HUES64 (cell line): ENCODE measurements around the gene THBS2.
A peak's percentile ranks its signal among the peaks of the same experiment; 100 is the strongest.
"Not testable (repeated sequence)": the region's sequence is repeated elsewhere in the genome, so short reads cannot be mapped to it uniquely, and the experiment has no call there.

Experiments used
- H3K27ac ChIP-seq: 2 replicates; pipeline ENCODE4 v1.7.0; 2013; ENCODE audit warnings: low read depth, low read length, inconsistent platforms
- H3K27me3 ChIP-seq: 2 replicates; pipeline ENCODE4 v1.6.1; 2013; ENCODE audit warnings: mild to moderate bottlenecking, low read length; ENCODE audit not compliant: insufficient read depth
- H3K36me3 ChIP-seq: 2 replicates; pipeline ENCODE4 v1.6.1; 2013; ENCODE audit warnings: mild to moderate bottlenecking, low read length; ENCODE audit not compliant: insufficient read depth
- H3K4me1 ChIP-seq: 2 replicates; pipeline ENCODE4 v1.6.1; 2013; ENCODE audit warnings: mild to moderate bottlenecking, low read length, moderate library complexity; ENCODE audit not compliant: insufficient read depth
- H3K4me3 ChIP-seq: 2 replicates; pipeline ENCODE4 v1.5.1; 2013; ENCODE audit warnings: mild to moderate bottlenecking, low read length, moderate library complexity
- H3K9ac ChIP-seq: 2 replicates; pipeline ENCODE4 v1.6.1; 2013; ENCODE audit warnings: mild to moderate bottlenecking, low read depth, low read length
- H3K9me3 ChIP-seq: 2 replicates; pipeline ENCODE4 v1.6.1; 2013; ENCODE audit warnings: low read depth, low read length; ENCODE audit not compliant: insufficient read depth
- WGBS: fragments of 150-250, 120-280 bp; methylation state at CpG from one replicate; pipeline ENCODE4 v1.1.7; 2013; ENCODE audit warnings: missing lambda C conversion rate; 5-methylcytosine and 5-hydroxymethylcytosine counted together

Gene THBS2

DNA sequence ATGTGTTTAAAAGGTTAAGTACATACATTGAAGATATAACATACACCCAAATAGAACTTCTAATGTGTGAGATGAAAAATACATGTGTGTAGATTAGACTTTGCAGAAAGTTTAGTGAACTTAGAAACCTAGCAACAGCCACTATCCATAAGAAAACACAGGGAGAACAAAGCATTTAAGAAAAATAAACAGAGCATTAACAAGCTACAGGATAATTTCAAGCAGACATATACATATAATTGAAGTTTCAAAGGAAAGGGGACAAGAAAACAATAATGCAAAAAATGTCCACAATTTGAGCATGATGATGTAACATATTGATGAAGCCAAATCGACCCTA, 18.2 kb upstream of the THBS2 start:
- Histone ChIP-seq H3K27me3 (no peaks in the 10 kb centered on the region; the same call in 1 of the 2 replicates), H3K9ac (no peak overlapping the region), H3K4me3 (no peak overlapping the region), H3K27ac (no peak overlapping the region), H3K9me3 (0 out of 2 replicates have a peak, but pooled peaks cover 4% of the 10 kb centered on the region), H3K4me1 (peaks cover 26% of the 10 kb centered on the region), H3K36me3 (no peaks in the 10 kb centered on the region)
- no CpG with 5 or more reads among the region's 1 CpG for WGBS

- 16% methylated on average over 10 of the region's 10 CpGs for WGBS
- no peaks in the 10 kb centered on the region; the same call in 1 of the 2 replicates for H3K27me3 ChIP-seq
- H3K9ac ChIP-seq: no peak overlapping the region
- no peak overlapping the region for H3K4me3 ChIP-seq
- peak overlapping the region; percentile 50; the same call in 1 of the 2 replicates for H3K27ac ChIP-seq
- no peaks in the 10 kb centered on the region for H3K36me3 ChIP-seq
- 0 out of 2 replicates have a peak, but pooled peaks cover 4% of the 10 kb centered on the region for H3K9me3 ChIP-seq
- peaks cover 26% of the 10 kb centered on the region for H3K4me1 ChIP-seq
These were observed 17.7 kb upstream of the THBS2 start for GRCh38 chr6:169271158-169271876.

DNA sequence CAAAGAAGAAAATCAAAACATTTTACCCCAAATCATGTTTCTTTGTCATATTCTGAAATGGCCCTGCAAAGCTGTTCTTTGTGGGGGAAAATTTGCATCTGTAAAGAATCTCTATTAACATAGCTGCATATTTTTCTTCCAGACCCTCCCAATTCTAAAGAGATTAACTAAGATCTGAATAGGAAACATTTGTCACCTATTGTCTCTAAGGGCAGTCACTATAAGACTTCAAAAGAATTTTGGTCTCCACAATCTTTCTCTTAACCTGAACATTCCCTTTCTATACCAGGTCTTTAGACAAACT, 16.4 kb upstream of the THBS2 start:
- H3K9me3 ChIP-seq, H3K9ac ChIP-seq, H3K36me3 ChIP-seq, H3K27me3 ChIP-seq: not testable (repeated sequence)
- Histone ChIP-seq H3K4me3 (peak overlapping the region; percentile 22; the same call in 1 of the 2 replicates), H3K4me1 (peaks cover 26% of the 10 kb centered on the region), H3K27ac (peak overlapping the region; percentile 74)

DNA sequence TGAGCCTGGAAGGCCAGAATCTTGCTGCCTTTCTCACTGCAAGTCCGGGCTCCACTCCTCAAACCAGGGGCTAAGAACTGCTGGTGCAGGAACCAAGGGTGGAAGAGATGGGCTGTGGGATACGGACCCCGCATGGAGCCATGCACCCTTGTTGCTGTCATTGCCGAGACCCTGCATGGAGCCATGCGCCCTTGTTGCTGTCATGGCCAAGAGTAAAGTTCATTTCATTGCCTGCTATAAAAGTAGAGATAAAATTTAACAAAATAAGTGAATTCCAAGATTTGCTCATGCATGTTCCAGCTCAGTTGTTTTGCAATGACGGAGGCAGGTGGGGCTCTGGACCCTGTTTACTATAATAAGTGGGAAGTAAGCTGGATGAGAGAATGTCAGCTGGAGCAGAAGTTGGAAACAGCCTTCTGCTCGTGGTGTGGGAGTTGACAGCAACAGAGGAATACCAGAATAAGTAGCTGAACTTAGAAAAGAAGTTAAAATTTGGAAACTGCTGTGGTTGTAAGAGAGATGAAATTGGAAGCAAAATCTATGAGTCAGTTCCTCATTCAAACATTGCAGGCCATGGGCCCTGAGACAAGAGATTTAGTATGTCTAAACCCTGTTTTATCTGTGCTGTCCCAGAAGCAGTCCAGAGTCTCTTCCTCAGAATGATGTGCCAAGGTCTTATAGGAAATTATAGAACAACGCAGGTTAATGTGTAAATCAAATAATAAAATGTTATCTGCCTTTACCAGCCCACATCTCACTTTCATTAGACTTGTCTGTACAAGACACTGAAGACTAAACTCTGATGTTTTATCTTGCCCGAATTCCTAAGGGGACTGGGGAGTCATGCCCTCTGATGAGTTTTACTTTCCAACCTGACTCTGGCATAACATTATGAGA, 15.8 kb upstream of the THBS2 start:
- peaks cover 26% of the 10 kb centered on the region for H3K4me1 ChIP-seq
- H3K27ac ChIP-seq: peak overlapping the region; percentile 74
- H3K9me3 ChIP-seq: 0 out of 2 replicates have a peak, but pooled peaks cover 4% of the 10 kb centered on the region
- H3K36me3 ChIP-seq: no peaks in the 10 kb centered on the region
- H3K4me3 ChIP-seq: no peak overlapping the region
- H3K9ac ChIP-seq: no peak overlapping the region
- no peaks in the 10 kb centered on the region; the same call in 1 of the 2 replicates for H3K27me3 ChIP-seq
- 85% methylated on average over 9 of the region's 9 CpGs for WGBS

GRCh38 chr6:169268276-169268675, 14.6 kb upstream of the THBS2 start:
- peaks cover 26% of the 10 kb centered on the region for H3K4me1 ChIP-seq
- no peaks in the 10 kb centered on the region for H3K36me3 ChIP-seq
- no peak overlapping the region for H3K4me3 ChIP-seq
- WGBS: 95% methylated on average over 1 of the region's 1 CpG
- H3K27ac ChIP-seq: no peak overlapping the region
- 0 out of 2 replicates have a peak, but pooled peaks cover 4% of the 10 kb centered on the region for H3K9me3 ChIP-seq
- H3K9ac ChIP-seq: no peak overlapping the region
- no peaks in the 10 kb centered on the region; the same call in 1 of the 2 replicates for H3K27me3 ChIP-seq

- WGBS: 95% methylated on average over 15 of the region's 15 CpGs
These were observed 13.3 kb upstream of the THBS2 start for GRCh38 chr6:169266746-169267591.

DNA sequence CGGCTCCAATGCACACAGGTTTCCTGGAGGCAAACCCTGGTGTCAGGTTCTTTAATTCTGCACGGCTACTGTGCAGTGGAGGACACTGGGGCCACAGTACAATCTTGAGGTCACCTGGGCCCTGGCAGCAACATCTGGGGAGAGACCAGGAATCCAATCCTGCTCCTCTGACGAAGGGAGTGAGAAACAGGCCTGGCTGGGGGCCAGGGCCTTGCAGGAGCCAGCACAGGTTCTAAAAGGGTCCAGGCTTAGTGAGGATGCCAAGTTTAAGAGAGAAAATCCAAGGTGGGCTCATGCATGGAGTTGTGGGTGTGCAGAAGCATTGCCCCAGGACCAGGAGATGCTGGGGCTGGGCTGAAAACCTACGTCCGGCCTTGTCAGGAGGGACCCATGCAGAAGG, 12.6 kb upstream of the THBS2 start:
- Histone ChIP-seq H3K36me3 (no peaks in the 10 kb centered on the region), H3K9ac (no peak overlapping the region), H3K4me3 (no peak overlapping the region), H3K27me3 (no peaks in the 10 kb centered on the region), H3K9me3 (0 out of 2 replicates have a peak, but pooled peaks cover 4% of the 10 kb centered on the region), H3K27ac (no peak overlapping the region), H3K4me1 (peaks cover 20% of the 10 kb centered on the region)
- 92% methylated on average over 5 of the region's 5 CpGs for WGBS

More at GRCh38 chr6:169266746-169267591, 13.3 kb upstream of the THBS2 start:
- H3K36me3 ChIP-seq: no peaks in the 10 kb centered on the region
- no peak overlapping the region for H3K27ac ChIP-seq
- H3K4me1 ChIP-seq: peaks cover 26% of the 10 kb centered on the region
- no peaks in the 10 kb centered on the region; the same call in 1 of the 2 replicates for H3K27me3 ChIP-seq
- H3K9ac ChIP-seq: no peak overlapping the region
- H3K9me3 ChIP-seq: 0 out of 2 replicates have a peak, but pooled peaks cover 4% of the 10 kb centered on the region
- H3K4me3 ChIP-seq: no peak overlapping the region

DNA sequence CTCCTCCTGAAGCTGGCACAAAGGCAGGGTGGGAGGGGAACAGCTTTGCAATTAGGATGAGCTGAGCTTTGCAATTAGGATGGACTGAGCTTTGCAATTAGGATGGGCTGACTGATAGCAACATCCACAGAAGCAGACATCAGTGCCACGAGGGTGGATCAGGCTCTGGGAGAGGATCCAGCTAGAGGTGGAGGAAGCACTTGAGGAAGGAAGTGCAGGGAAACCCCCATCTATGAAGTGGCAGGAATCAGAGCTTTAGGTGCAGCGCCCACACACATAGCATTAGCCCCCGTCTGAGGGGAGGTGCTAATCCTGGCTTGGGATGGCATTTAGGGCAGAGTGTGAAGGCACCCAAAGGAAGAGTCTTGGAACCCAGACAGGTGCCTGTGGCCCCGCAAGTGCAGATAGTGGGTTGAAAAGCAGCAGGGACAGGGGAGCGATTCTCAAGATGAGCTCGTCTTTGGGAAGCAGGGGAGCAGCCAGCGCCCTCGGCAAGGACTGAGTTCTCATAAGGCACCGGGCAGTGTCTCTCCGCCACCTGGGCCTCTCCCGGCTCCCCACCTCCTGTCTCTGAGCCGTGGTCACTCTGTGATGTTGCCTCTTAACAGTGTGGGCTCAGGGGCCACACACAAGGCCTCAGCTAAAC, 12.0 kb upstream of the THBS2 start:
- H3K36me3 ChIP-seq: no peaks in the 10 kb centered on the region
- no peaks in the 10 kb centered on the region for H3K27me3 ChIP-seq
- no peak overlapping the region for H3K27ac ChIP-seq
- peaks cover 14% of the 10 kb centered on the region for H3K4me1 ChIP-seq
- 86% methylated on average over 12 of the region's 12 CpGs for WGBS
- H3K4me3 ChIP-seq: no peak overlapping the region
- no peak overlapping the region for H3K9ac ChIP-seq
- 0 out of 2 replicates have a peak, but pooled peaks cover 4% of the 10 kb centered on the region for H3K9me3 ChIP-seq

- Histone ChIP-seq H3K27ac (no peak overlapping the region), H3K27me3 (no peaks in the 10 kb centered on the region), H3K9ac (no peak overlapping the region), H3K4me1 (no peaks in the 10 kb centered on the region), H3K36me3 (no peaks in the 10 kb centered on the region), H3K4me3 (no peak overlapping the region), H3K9me3 (0 out of 2 replicates have a peak, but pooled peaks cover 4% of the 10 kb centered on the region)
- WGBS: 91% methylated on average over 21 of the region's 21 CpGs
These were observed 10.4 kb upstream of the THBS2 start for GRCh38 chr6:169263836-169264608.

DNA sequence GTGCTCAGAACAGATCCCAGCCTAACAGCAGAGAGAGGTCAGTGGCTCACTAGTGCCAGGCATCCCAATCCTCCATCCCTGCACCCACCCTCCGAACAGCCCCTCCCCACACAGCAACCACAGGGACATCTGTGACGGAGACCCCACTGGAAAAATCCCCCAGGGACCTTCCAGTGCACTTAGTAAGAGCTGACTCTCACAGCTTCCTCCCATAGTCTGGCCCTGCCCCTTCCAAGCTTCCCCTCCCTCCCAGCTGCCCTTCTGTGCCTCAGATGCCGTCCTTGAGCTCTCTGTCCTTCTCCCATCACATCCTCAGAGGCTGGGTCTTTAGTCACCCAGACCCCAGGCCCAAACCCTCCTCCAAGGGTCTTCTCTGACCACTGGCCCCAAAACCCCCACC, 9.7 kb upstream of the THBS2 start:
- Histone ChIP-seq H3K36me3 (no peaks in the 10 kb centered on the region), H3K27ac (no peak overlapping the region), H3K9ac (no peak overlapping the region), H3K27me3 (no peaks in the 10 kb centered on the region), H3K4me3 (no peak overlapping the region), H3K4me1 (no peaks in the 10 kb centered on the region), H3K9me3 (0 out of 2 replicates have a peak, but pooled peaks cover 3% of the 10 kb centered on the region)
- WGBS: 80% methylated on average over 3 of the region's 3 CpGs
